HFFc6 (cell line): ENCODE results near the gene LIPH. TPM values are rescaled to one million over a fixed set of nuclear protein-coding genes. Genes with fewer than 3 reads are reported as not detected.
"Not testable (repeated sequence)": the region's sequence is repeated elsewhere in the genome, so short reads cannot be mapped to it uniquely, and the experiment has no call there.

Experiments
- DNase-seq: peaks from one replicate; pipeline ENCODE4 v3.0.0-alpha.2; 2018
- H3K27ac Mint-ChIP-seq: 2 replicates; pipeline ENCODE4 v1.8.0; 2020; ENCODE audit warnings: mild to moderate bottlenecking, mixed read lengths
- H3K27me3 Mint-ChIP-seq: 2 replicates; pipeline ENCODE4 v1.8.0; 2021; ENCODE audit warnings: mild to moderate bottlenecking, moderate library complexity, mixed read lengths; ENCODE audit not compliant: insufficient read depth
- H3K36me3 Mint-ChIP-seq: 2 replicates; pipeline ENCODE4 v1.8.0; 2021; ENCODE audit warnings: low read depth, mixed read lengths
- H3K4me1 Mint-ChIP-seq: 2 replicates; pipeline ENCODE4 v1.8.0; 2020; ENCODE audit warnings: low read depth, mixed read lengths
- H3K4me3 Mint-ChIP-seq: 2 replicates; pipeline ENCODE4 v1.8.0; 2020; ENCODE audit warnings: mild to moderate bottlenecking, moderate library complexity, mixed read lengths
- H3K9me3 Mint-ChIP-seq: 2 replicates; pipeline ENCODE4 v1.8.0; 2020; ENCODE audit warnings: mild to moderate bottlenecking, mixed read lengths
- total RNA-seq, 6 experiments: library from RNA; stranded (reverse); fragmentation: NEBNext Ultra II Directional; extraction: Animal tissue kit (Norgen Biotek cat#: 25700); gene quantifications; 2 replicates in 1 of 6; 3 replicates in 5 of 6; pipeline ENCODE4 v1.2.3, GENCODE V29; 2021
- TF ChIP-seq, protein P1 (sequence below): fragments of 200-600 bp; sonication (generic); IDR thresholded peaks from 2 replicates; pipeline ENCODE4 v1.5.0; 2021; ENCODE audit warnings: antibody characterized with exemption, mild to moderate bottlenecking

The LIPH gene
- total RNA-seq, 6 experiments from 2014 or later, result 0.10 to 1.6 (median 0.26) TPM

DNA sequence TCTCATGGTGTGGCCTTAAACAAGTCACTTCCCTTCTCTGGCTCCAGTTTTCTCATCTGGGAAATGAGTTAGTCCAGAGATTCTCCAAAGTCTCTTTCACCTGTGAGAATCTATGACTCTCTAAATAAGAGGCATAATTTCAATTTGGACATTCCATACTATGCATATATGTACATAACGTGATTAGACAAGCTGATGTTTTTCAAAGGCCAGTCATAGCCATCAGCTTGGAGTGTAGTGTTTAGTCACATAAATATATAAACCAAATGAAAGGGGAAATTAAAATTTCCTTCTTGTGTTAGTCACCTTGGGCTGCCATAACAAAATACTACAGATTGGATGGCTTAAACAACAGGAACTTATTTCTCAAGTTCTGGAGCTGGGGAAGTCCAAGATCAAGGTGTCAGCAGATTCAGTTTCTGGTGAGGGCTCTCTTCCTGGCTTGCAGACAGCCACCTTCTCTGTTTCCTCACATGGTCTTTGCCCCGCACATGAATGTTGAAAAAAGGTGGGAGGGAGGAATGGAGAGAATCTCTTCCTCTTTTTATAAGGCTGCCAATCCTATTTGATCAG is 72.9 kb downstream of the LIPH start:
- peaks cover 11% of the 10 kb centered on the region; the same call in 1 of the 2 replicates for H3K36me3 Mint-ChIP-seq
- no peaks in the 10 kb centered on the region; the same call in 1 of the 2 replicates for H3K27me3 Mint-ChIP-seq
- H3K4me3 Mint-ChIP-seq, result no peak overlapping the region
- TF ChIP-seq, protein P1, sequence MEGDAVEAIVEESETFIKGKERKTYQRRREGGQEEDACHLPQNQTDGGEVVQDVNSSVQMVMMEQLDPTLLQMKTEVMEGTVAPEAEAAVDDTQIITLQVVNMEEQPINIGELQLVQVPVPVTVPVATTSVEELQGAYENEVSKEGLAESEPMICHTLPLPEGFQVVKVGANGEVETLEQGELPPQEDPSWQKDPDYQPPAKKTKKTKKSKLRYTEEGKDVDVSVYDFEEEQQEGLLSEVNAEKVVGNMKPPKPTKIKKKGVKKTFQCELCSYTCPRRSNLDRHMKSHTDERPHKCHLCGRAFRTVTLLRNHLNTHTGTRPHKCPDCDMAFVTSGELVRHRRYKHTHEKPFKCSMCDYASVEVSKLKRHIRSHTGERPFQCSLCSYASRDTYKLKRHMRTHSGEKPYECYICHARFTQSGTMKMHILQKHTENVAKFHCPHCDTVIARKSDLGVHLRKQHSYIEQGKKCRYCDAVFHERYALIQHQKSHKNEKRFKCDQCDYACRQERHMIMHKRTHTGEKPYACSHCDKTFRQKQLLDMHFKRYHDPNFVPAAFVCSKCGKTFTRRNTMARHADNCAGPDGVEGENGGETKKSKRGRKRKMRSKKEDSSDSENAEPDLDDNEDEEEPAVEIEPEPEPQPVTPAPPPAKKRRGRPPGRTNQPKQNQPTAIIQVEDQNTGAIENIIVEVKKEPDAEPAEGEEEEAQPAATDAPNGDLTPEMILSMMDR, result no peak
- H3K27ac Mint-ChIP-seq, result no peak overlapping the region
- no peaks in the 10 kb centered on the region for H3K9me3 Mint-ChIP-seq
- DNase-seq, result no peak
- H3K4me1 Mint-ChIP-seq, result no peaks in the 10 kb centered on the region

DNA sequence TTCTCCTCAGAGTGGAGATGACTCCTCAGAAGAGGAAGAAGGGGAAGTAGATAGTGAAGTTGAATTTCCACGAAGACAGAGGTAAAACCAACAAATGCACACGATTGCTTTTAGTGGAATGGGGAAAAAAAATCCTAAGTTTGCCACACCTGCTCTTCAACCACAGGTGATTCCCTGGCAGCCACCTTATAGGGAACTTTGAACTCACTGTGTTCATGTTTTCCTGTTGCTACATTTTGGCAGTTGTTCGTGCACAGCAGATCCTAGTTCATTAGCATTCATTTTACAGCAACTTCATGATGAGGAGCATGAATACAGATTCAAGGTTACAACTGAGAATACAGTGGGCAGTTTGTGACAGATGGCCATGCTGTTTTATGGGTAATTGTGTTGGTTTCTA is 75.1 kb downstream of the LIPH start:
- TF ChIP-seq, protein P1, result no peak
- Mint-ChIP-seq H3K27me3 (no peaks in the 10 kb centered on the region; the same call in 1 of the 2 replicates), H3K27ac (no peak overlapping the region), H3K36me3 (peaks cover 17% of the 10 kb centered on the region; the same call in 1 of the 2 replicates), H3K9me3 (no peaks in the 10 kb centered on the region), H3K4me1 (no peaks in the 10 kb centered on the region), H3K4me3 (no peak overlapping the region)
- no peak for DNase-seq

DNA sequence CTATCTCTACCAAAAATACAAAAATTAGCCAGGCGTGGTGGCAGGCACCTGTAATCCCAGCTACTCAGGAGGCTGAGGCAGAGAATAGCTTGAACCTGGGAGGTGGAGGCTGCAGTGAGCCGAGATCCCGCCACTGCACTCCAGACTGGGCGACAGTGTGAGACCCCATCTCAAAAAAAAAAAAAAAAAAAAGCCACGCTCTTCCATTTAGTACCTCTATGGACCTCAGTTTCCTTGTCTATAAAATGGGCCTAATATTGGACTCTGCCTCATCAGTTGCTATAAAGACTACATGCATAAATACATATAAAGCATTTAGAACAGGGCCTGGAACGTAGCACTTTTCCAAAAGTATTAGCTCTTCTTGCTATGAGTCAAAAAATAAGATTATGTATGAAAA is 77.5 kb downstream of the LIPH start:
- not testable (repeated sequence) for H3K27ac Mint-ChIP-seq, H3K27me3 Mint-ChIP-seq, DNase-seq, H3K9me3 Mint-ChIP-seq, H3K4me3 Mint-ChIP-seq, H3K4me1 Mint-ChIP-seq
- peaks cover 12% of the 10 kb centered on the region; the same call in 1 of the 2 replicates for H3K36me3 Mint-ChIP-seq

DNA sequence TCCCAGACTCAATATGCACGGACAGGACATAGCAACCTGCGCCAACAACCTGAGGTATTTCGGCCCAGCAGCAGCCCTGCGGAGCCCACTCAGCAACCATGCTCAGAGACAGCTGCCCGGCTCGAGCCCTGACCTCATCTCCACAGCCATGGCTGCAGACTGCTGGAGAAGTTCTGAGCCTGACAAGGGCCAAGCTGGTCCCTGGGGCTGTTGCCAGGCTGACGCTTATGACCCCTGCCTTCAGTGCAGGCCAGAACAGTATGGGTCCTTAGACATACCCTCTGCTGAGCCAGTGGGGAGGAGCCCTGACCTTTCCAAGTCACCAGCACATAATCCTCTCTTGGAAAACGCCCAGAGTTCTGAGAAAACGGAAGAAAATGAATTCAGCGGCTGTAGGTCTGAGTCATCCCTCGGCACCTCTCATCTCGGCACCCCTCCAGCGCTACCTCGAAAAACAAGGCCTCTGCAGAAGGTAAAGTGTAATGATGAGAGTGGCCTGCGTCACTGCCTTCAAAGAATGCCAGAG is 79.0 kb downstream of the LIPH start:
- TF ChIP-seq, protein P1, result no peak
- no peak for DNase-seq
- no peaks in the 10 kb centered on the region for H3K4me1 Mint-ChIP-seq

DNA sequence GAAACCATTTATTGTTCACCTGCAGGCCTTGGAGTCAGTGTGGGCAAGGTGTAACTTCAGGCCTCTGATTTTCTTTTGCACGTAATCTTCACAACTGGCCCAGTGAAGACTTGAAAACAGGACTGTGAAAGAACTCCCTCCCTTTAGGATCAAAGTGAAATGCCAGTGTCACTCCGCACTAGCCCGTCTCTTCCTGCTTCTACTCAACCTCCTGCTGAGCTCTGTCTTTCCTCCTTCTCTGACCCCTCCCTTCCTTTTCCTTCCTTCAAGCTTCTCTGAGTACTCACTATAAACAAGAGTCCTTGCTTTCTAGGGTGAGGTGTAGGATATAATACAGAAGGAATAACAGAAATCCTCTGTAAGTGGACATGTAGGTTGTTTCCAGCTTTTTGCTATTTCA is 82.1 kb downstream of the LIPH start:
- Mint-ChIP-seq H3K9me3 (no peaks in the 10 kb centered on the region), H3K4me3 (no peak overlapping the region), H3K36me3 (peaks cover 15% of the 10 kb centered on the region; the same call in 1 of the 2 replicates), H3K4me1 (no peaks in the 10 kb centered on the region), H3K27ac (no peak overlapping the region), H3K27me3 (no peaks in the 10 kb centered on the region; the same call in none of the 2 replicates)
- TF ChIP-seq, protein P1, result no peak
- no peak for DNase-seq

More for the DNA sequence above, 79.0 kb downstream of the LIPH start:
- Mint-ChIP-seq H3K4me3 (no peak overlapping the region), H3K36me3 (peaks cover 13% of the 10 kb centered on the region), H3K27me3 (no peaks in the 10 kb centered on the region; the same call in none of the 2 replicates), H3K9me3 (no peaks in the 10 kb centered on the region), H3K27ac (no peak overlapping the region)

DNA sequence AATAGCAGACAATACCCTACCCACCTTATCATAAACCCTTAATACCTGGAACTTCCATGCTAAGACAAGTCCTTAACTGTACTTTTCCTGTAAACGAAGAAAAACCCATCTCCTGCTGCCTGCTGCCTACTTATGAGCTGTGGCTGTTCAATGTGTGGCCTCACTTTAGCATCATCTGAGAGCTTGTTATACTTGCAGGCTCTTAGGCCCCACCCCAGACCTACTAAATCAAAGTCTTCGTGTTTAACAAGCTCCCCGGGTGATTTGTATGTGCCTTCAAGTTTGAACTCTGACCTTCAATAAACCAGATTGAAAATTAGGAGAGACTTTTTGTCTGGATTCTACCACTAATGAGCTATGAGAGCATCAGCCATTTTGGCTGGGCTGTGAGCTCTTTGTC is 82.8 kb downstream of the LIPH start:
- Mint-ChIP-seq H3K4me1 (no peaks in the 10 kb centered on the region), H3K36me3 (peaks cover 15% of the 10 kb centered on the region; the same call in 1 of the 2 replicates), H3K27ac (no peak overlapping the region), H3K4me3 (no peak overlapping the region), H3K27me3 (no peaks in the 10 kb centered on the region; the same call in 1 of the 2 replicates), H3K9me3 (no peaks in the 10 kb centered on the region)
- no peak for DNase-seq
- TF ChIP-seq, protein P1, result no peak

DNA sequence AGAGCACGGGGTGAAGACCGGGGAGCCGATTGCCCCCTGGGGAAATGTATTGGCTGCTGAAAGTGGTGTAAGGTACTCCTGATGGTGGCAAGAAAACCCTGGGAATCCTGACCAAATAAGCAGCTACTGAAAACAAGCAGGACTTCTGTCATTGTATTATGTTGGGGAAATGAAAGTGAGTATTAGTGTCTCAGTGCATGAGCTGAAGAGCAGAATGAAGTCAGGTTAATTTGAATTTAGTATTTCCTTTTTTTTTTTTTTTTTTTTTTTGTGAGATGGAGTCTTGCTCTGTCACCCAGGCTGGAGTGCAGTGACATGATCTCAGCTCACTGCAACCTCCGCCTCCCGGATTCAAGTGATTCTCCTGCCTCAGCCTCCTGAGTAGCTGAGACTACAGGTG is 86.3 kb downstream of the LIPH start:
- H3K27me3 Mint-ChIP-seq, H3K36me3 Mint-ChIP-seq, H3K27ac Mint-ChIP-seq, H3K4me3 Mint-ChIP-seq, H3K4me1 Mint-ChIP-seq, H3K9me3 Mint-ChIP-seq, DNase-seq: not testable (repeated sequence)
